NCI-H2196 (cell line): ENCODE measurements around the gene FAM131C.
"Not testable (repeated sequence)": the region's sequence is repeated elsewhere in the genome, so short reads cannot be mapped to it uniquely, and the experiment has no call there.

Source experiments
- DNase-seq: peaks from one replicate; lab custom pipeline; 2025; ENCODE audit not compliant: unreplicated experiment; lab: John Stamatoyannopoulos, UW

Gene FAM131C

GRCh38 chr1:16041200-16041599, 32.3 kb downstream of the FAM131C start:
- no peak for DNase-seq

- not testable (repeated sequence) for DNase-seq
These were observed 33.6 kb downstream of the FAM131C start for GRCh38 chr1:16039871-16040270.

- DNase-seq, result no peak
These were observed 34.9 kb downstream of the FAM131C start for GRCh38 chr1:16038620-16038912.

- DNase-seq, result not testable (repeated sequence)
These were observed 37.0 kb downstream of the FAM131C start for GRCh38 chr1:16036461-16036860.

GRCh38 chr1:16033103-16033632, 40.3 kb downstream of the FAM131C start:
- DNase-seq, result not testable (repeated sequence)

GRCh38 chr1:16032388-16033102, 40.9 kb downstream of the FAM131C start:
- DNase-seq, result peak; percentile 87

- DNase-seq, result no peak
These were observed 41.9 kb downstream of the FAM131C start for GRCh38 chr1:16031551-16031950.

- no peak for DNase-seq
These were observed 44.2 kb downstream of the FAM131C start for GRCh38 chr1:16029288-16029687.

GRCh38 chr1:16029003-16029268, 44.5 kb downstream of the FAM131C start:
- not testable (repeated sequence) for DNase-seq

- no peak for DNase-seq
These were observed 45.0 kb downstream of the FAM131C start for GRCh38 chr1:16028237-16029002.

- no peak for DNase-seq
These were observed 46.5 kb downstream of the FAM131C start for GRCh38 chr1:16026723-16027484.

GRCh38 chr1:16026302-16026701, 47.1 kb downstream of the FAM131C start:
- DNase-seq, result not testable (repeated sequence)

GRCh38 chr1:16023050-16023653, 50.3 kb downstream of the FAM131C start:
- DNase-seq, result no peak

- DNase-seq, result no peak
These were observed 51.1 kb downstream of the FAM131C start for GRCh38 chr1:16022393-16022792.

- no peak for DNase-seq
These were observed 51.8 kb downstream of the FAM131C start, which contains the start of gene CLCNKA for GRCh38 chr1:16021681-16022080. CLCNKA (plus strand) TSS chr1:16022036; CDS start chr1:16022620, 584 bp downstream.

- DNase-seq, result not testable (repeated sequence)
These were observed 52.6 kb downstream of the FAM131C start for GRCh38 chr1:16020878-16021277.

GRCh38 chr1:16020325-16020724, 53.1 kb downstream of the FAM131C start:
- DNase-seq, result no peak

- no peak for DNase-seq
These were observed 53.7 kb downstream of the FAM131C start for GRCh38 chr1:16019644-16020277.

GRCh38 chr1:16018749-16019643, 54.5 kb downstream of the FAM131C start:
- DNase-seq, result no peak

GRCh38 chr1:16018308-16018707, 55.1 kb downstream of the FAM131C start:
- DNase-seq, result no peak
